SJSA1 (cell line): ENCODE results near the gene NOSIP. TPM values are rescaled to one million over a fixed set of nuclear protein-coding genes. Genes with fewer than 3 reads are reported as not detected.

Source experiments
- DNase-seq, 2 experiments: peaks; one replicate each; pipeline ENCODE4 v3.0.0-alpha.2; 2015 to 2020; ENCODE audit warnings: low spot score in 2 of 2, low read depth in 1 of 2
- H3K27ac ChIP-seq: fragments of 250-450 bp; sonication (Bioruptor Pico); 2 replicates; pipeline ENCODE4 v1.5.1; 2020; ENCODE audit warnings: mild to moderate bottlenecking, moderate library complexity
- H3K27me3 ChIP-seq: fragments of 250-450 bp; sonication (Bioruptor Pico); replicated peaks from 2 replicates; pipeline ENCODE4 v1.5.1; 2020; ENCODE audit warnings: mild to moderate bottlenecking, moderate library complexity
- H3K36me3 ChIP-seq: fragments of 250-450 bp; sonication (Bioruptor Pico); 2 replicates; pipeline ENCODE4 v1.5.1; 2020; ENCODE audit warnings: mild to moderate bottlenecking
- H3K4me1 ChIP-seq: fragments of 250-450 bp; sonication (Bioruptor Pico); replicated peaks from 2 replicates; pipeline ENCODE4 v1.6.1; 2021; ENCODE audit warnings: mild to moderate bottlenecking
- H3K4me3 ChIP-seq: fragments of 250-450 bp; sonication (Bioruptor Pico); 2 replicates; pipeline ENCODE4 v1.5.1; 2020; ENCODE audit warnings: mild to moderate bottlenecking
- H3K9me3 ChIP-seq: fragments of 250-450 bp; sonication (Bioruptor Pico); replicated peaks from 2 replicates; pipeline ENCODE4 v1.5.1; 2020; ENCODE audit warnings: mild to moderate bottlenecking
- total RNA-seq: library from RNA; depleted of rRNA; stranded (reverse); fragments of >200 nt; shearing (Covaris generic); gene quantifications from 2 replicates; pipeline ENCODE4 v1.2.3, GENCODE V29; 2014; rRNA removed

NOSIP gene
- total RNA-seq, 1 experiment from 2014 or later: 129 TPM

GRCh38 chr19:49513746-49514118, 66.6 kb downstream of the NOSIP start:
- no peak for DNase-seq
- Histone ChIP-seq H3K4me1 (peaks cover 13% of the 10 kb centered on the region), H3K36me3 (no peaks in the 10 kb centered on the region; the same call in 1 of the 2 replicates), H3K4me3 (no peak overlapping the region), H3K27me3 (no peaks in the 10 kb centered on the region), H3K9me3 (no peaks in the 10 kb centered on the region), H3K27ac (no peak overlapping the region)

- Histone ChIP-seq H3K27ac (no peak overlapping the region), H3K4me1 (peaks cover 13% of the 10 kb centered on the region), H3K27me3 (no peaks in the 10 kb centered on the region), H3K36me3 (no peaks in the 10 kb centered on the region; the same call in 1 of the 2 replicates), H3K4me3 (peak overlapping the region; percentile 42), H3K9me3 (no peaks in the 10 kb centered on the region)
- DNase-seq: no peak
Measured at GRCh38 chr19:49512970-49513745, 67.2 kb downstream of the NOSIP start.

DNA sequence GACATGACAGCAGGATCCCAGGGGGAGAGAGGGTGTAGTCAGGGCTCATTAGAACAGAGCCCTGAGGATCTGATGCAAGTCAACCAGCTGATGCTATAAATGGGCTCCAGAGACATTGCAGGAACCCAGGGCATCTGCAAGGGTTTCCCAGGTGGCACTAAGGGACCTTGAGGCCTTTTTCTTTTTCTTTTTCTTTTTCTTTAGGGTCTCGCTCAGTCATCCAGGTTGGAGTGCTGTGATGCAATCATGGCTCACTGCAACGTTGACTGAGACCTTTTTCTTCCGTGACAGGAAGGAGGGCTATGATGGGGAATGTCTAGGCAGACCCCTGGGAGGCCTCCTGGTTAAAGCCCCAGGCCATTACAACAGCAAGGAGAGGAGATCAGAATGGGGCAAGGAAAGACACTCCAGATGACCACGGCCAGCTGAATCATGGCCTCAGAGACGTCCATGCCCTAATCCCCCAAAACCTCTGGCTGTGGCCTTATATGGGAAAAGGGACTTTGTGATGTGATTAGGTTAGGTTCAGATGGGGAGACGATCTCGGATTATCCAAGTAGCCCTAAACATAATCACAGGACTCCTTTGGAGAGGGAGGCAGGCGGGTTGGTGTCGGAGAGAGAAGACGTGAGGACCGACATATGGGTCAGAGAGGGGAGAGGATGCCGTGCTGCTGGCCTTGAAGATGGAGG, 72.4 kb downstream of the NOSIP start:
- Histone ChIP-seq H3K9me3 (no peaks in the 10 kb centered on the region), H3K27me3 (no peaks in the 10 kb centered on the region), H3K4me1 (peaks cover 9% of the 10 kb centered on the region), H3K27ac (no peak overlapping the region), H3K36me3 (no peaks in the 10 kb centered on the region), H3K4me3 (no peak overlapping the region)
- DNase-seq: no peak

DNA sequence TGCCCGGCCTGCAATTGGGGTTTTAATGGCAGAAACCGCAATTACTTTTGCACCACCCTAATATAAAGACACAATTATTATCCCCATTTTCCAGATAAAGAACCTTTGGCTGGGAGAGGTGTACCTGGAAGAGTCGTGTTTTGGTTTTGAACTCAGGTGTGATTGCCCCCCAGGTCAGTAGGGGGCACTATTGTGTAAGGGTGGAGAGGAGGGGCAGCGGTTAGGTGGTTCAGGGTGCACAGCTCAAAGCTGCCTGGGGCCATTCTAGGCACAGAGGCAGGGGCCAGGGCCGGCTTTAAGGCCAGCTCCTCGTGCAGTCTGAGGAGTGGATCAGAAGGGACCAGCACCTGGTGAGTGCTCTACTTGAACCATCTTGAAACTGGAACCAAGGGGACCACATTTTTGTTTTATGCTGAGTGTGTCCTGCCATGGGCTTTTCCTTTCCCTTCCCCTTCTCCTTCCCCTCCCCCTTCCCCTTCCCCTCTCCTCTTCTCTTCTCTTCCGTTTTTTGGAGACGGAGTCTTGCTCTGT, 73.7 kb downstream of the NOSIP start:
- Histone ChIP-seq H3K36me3 (no peaks in the 10 kb centered on the region), H3K27ac (no peak overlapping the region), H3K4me3 (no peak overlapping the region), H3K4me1 (no peaks in the 10 kb centered on the region; the same call in 1 of the 2 replicates), H3K9me3 (no peaks in the 10 kb centered on the region), H3K27me3 (no peaks in the 10 kb centered on the region)
- DNase-seq: peak in 1 of 2 experiments; percentile 35

Other genes with a start within 250 kb of the NOSIP start
- gene CD37, start 245.2 kb downstream of the NOSIP start, total RNA-seq: not detected in 2 replicates
- gene TEAD2, start 218.1 kb downstream of the NOSIP start, total RNA-seq: 27.7 and 33.7 TPM in 2 replicates
- gene DKKL1, start 216.7 kb downstream of the NOSIP start, total RNA-seq: 0.13 and 0.75 TPM in 2 replicates
- not detected in 2 replicates for gene KASH5, start 192.3 kb downstream of the NOSIP start, total RNA-seq
- gene PTH2, start 157.1 kb downstream of the NOSIP start, total RNA-seq: not detected in 2 replicates
- gene GFY, start 155.2 kb downstream of the NOSIP start, total RNA-seq: not detected in 2 replicates
- gene SLC17A7, start 139.0 kb downstream of the NOSIP start, total RNA-seq: not detected in 2 replicates
- gene PIH1D1, start 128.7 kb downstream of the NOSIP start, total RNA-seq: 78.2 and 111 TPM in 2 replicates
- gene ALDH16A1, start 127.3 kb downstream of the NOSIP start, total RNA-seq: 37.5 and 52.9 TPM in 2 replicates
- 0.95 TPM in 1 of 2 replicates, not detected in the other for gene FLT3LG, start 106.3 kb downstream of the NOSIP start, total RNA-seq
- gene RPL13A, start 92.9 kb downstream of the NOSIP start, total RNA-seq: 1,714 and 2,572 TPM in 2 replicates
- 2,318 and 2,803 TPM in 2 replicates for gene RPS11, start 84.1 kb downstream of the NOSIP start, total RNA-seq
- gene FCGRT, start 67.9 kb downstream of the NOSIP start, total RNA-seq: 11.8 and 21.5 TPM in 2 replicates
- 55.5 and 61.2 TPM in 2 replicates for gene RCN3, start 52.6 kb downstream of the NOSIP start, total RNA-seq
- gene PRRG2, start 760 bp upstream of the NOSIP start, total RNA-seq: not detected in 2 replicates
- gene PRR12, start 10.6 kb upstream of the NOSIP start, total RNA-seq: 0.66 and 2.6 TPM in 2 replicates
- gene RRAS, start 59.6 kb upstream of the NOSIP start, total RNA-seq: 8.1 and 30.6 TPM in 2 replicates
- gene SCAF1, start 61.7 kb upstream of the NOSIP start, total RNA-seq: 23.2 and 27.3 TPM in 2 replicates
- 56.9 and 61.4 TPM in 2 replicates for gene IRF3, start 85.3 kb upstream of the NOSIP start, total RNA-seq
- gene BCL2L12, start 85.4 kb upstream of the NOSIP start, total RNA-seq: 9.5 and 16.2 TPM in 2 replicates
- gene PRMT1, start 96.7 kb upstream of the NOSIP start, total RNA-seq: 208 and 421 TPM in 2 replicates
- gene ADM5, start 109.0 kb upstream of the NOSIP start, total RNA-seq: 0.58 TPM in 1 of 2 replicates, not detected in the other
- gene CPT1C, start 110.6 kb upstream of the NOSIP start, total RNA-seq: 0.05 TPM in 1 of 2 replicates, not detected in the other
- not detected in 2 replicates for gene TSKS, start 182.8 kb upstream of the NOSIP start, total RNA-seq
- 87.8 and 103 TPM in 2 replicates for gene AP2A1, start 186.4 kb upstream of the NOSIP start, total RNA-seq
- 3.4 and 10.0 TPM in 2 replicates for gene FUZ, start 232.7 kb upstream of the NOSIP start, total RNA-seq
- 13.2 and 14.6 TPM in 2 replicates for gene MED25, start 237.7 kb upstream of the NOSIP start, total RNA-seq